SK-N-MC (cell line): ENCODE data around the gene FSHB.

Source experiments
- EZH2 ChIP-seq: fragments of 200-600 bp; sonication (generic); IDR thresholded peaks from one replicate; pipeline ENCODE4 v1.6.1; 2017; ENCODE audit warnings: antibody characterized with exemption
- POLR2AphosphoS5 ChIP-seq: IDR thresholded peaks from 2 replicates; pipeline ENCODE4 v1.6.1; 2012; ENCODE audit warnings: mild to moderate bottlenecking, low read depth, low read length, borderline replicate concordance

GRCh38 chr11:30230714-30231113 is at the start of gene FSHB:
- TF ChIP-seq EZH2 (no peak), POLR2AphosphoS5 (no peak)
